HG03135 (cell line): ENCODE data around the gene CEBPB.

Experiments
- ATAC-seq: cut with Tn5 transposase; IDR thresholded peaks from one replicate; pipeline ENCODE4 v1.9.1; 2021; ENCODE audit warnings: mild to moderate bottlenecking, moderate library complexity; ENCODE audit not compliant: unreplicated experiment

Gene CEBPB

DNA sequence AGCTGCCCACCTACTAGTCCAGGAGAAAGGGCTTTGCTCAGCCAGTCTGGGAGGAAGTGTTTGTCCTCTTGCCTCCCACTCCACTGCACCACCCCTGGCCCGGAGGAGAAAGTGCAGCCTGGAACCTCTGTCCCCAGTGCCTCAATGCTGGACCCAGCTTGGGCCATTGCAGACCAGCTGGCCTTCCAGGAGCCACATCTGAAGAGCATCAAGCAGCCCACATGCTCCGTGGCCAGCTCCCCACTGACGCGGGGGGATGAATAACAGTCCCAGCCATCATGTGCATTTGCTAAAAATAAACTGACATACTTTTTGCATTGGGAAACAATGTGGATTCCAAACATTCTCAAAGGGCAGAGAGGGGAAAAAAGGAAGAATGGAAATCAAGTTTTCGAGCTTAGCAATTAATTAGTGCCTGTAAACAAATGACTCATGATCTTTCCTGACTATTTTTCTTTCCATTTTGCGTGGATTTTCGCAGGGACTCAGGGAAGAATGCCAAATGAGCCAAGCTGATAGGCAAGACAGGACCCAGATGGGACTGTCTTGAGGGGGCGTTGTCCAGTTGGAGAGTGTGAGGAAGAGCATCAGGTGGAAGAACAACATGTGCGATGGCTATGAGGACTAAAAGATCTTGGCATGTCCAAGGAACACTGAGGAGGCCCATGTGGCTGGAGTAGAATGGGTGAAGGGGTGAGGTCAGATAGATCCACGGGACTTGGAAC lies 34.1 kb downstream of the CEBPB start:
- ATAC-seq: no peak

DNA sequence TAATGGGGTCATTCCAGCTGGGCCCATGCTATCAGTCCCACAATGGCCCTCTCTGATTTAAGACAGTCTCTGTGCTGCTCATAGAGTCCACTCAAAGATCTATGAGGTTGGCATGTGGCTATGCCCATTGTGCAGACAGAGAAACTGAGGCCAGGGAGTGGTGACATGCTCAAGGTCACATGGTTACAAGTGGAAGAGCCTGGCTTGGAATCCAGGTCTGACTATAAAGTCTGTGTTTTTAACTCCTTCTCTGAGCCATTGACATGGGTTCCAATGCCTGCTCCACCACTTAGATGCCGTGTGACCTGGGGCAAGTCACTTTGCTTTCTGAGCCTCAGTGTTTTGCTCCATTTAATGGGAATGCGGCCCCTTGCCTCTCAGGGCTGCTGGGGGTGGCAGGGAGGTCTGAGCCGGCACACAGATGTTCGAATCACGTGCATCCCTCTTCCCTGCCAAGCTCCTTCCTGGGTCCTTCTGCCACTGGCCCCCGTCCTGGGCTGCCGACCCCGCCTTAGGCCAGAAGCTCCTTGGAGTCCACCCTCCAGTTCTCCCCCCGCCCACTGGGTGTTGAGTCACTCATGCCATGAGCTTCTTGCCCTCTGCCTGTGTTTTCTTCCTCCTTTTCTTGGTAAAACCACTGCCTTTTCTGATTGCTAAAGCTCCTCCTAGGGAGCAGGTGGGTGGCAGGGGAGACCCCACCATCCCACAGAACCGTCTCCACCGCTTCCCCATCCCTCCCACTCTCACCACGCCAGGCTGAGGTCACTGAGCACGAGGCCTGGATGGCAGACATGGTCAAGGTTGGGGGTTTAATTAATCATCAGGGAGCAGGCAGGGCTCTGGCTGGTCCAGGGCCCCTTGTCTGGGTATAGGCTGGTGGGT lies 35.7 kb downstream of the CEBPB start:
- ATAC-seq: no peak

DNA sequence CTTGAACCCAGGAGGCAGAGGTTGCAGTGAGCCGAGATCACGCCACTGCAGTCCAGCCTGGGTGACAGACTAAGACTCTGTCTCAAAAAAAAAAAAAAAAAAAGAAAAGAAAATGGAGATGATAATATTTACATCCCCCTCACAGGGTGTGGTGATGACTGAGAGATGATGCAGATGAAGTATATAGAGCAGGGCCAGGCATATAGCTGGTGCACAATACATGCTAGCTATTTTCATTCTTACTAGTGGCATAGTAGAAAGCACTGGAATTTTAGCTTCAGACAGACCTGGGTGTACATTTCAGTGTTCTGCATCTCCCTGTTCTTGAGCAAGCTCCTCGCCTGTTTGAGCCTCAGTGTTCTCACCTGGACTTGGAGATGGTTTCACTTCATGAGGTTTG lies 36.9 kb downstream of the CEBPB start:
- ATAC-seq: no peak

DNA sequence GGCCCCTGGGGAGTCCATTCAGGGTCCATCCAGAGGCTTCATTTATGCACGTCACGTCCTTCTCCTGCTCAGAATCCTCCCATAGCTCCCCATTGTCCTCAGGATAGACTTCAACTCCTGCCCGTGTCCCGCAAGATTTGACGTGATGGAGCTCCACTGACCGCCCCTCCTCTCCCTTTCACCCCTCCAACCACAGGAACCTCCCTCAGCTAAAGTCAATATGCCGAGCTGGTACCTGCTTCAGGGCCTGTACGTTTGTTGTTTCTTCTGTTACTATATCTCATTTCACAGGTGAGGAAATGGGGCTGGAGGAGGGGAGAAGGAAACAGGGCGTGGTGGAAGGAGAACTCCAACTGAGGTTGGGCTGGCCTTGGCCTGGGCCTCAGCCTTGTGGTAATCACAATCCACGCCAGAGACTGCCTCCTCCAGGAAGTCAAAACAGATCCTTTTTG lies 38.6 kb downstream of the CEBPB start:
- no peak for ATAC-seq

DNA sequence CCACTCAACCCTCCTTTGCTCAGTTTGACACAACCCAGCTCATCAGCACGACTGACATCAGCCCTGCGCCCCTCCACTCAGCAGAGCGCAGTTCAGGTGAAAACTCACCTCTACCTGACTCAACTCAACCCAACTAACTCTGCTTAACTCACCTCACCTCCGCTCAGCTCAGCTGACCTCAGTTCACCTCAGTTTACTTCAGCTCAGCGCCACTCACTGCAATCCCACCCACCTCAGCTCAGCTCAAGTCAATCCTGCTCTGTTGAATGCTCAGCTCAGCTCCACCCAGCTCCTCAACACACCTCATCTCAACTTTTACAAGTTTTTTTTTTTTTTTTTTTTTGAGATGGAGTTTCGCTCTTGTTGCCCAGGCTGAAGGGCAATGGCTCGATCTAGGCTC lies 39.6 kb downstream of the CEBPB start:
- ATAC-seq: no peak

DNA sequence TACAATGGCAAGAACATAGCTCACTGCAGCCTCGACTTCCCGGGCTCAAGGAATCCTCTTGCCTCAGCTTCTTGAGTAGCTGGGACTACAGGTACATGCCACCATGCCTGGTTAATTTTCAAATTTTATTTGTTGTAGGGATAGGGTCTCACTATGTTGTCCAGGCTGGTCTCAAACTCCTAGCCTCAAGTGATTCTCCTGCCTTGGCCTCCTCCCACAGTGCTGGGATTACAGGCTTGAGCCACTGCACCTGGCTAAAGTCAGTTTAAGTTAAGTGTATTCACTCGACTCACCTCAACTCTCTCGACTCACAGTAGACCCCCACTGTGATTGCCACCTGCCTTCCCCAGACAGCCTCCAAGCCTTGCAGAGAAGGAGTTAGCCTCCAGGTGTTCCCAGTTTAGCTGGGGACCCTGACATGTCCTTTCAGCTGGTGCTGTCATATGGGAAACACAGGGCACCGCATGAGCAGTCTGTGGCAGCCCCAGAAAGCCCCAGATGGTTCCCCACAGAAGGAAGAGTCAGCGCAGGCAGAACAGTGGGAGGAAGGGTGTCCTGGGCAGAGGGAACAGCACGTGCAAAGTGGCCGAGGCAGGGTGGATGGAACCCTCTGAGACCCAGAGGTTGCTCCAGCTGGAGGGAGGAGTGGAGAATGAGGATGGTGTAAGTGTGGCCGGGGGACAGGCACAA lies 40.4 kb downstream of the CEBPB start:
- no peak for ATAC-seq

DNA sequence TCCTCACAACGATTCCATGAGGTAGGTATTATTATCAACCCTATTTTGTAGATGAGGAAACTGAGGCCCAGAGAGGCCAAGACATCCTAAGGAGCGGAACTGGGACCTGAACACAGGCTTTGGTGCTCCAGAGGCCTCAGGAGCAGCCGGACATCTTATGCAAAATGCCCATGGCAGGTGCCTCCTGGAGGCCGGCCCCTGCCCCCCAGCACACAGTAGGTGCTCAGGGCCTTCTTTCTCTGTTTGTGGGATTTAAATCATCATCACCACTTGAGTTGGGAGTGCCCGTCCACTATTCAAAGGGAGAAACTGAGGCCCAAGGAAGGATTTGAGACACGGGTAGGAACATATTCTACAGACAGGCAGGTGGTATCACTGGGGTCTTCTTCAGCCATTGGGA lies 41.2 kb downstream of the CEBPB start:
- no peak for ATAC-seq

DNA sequence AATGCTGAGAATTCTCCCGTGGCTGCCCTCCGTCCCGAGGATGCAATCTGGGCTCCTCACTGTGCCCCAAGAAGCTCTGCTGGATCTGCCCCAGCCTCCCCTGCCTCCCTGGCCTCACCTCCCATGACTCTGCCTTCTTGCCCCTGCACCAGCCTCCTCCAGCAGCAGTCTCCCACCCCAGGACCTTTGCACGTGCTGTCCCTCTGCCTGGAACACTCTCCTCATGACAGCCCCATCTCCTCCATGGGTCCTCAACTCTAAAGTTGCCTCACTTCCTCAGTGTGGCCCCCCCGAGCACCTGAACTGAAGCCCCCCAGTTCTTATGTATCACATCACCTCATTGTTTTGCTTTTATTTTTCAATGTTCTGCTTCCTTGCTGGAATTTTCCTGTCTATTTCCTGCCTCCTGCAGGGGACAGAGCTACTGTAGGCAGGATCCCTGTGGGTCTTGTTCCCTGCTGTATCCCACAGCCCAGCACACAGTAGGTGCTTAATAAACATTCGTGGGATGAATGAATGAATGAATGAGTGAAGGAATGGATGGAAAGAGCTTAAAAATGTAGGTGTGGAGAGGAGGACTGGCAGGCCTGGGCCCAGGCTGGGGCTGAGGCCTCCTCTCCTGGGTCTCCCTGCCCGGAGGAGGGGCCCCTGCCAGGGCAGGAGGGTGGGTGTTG lies 42.2 kb downstream of the CEBPB start:
- ATAC-seq: no peak

DNA sequence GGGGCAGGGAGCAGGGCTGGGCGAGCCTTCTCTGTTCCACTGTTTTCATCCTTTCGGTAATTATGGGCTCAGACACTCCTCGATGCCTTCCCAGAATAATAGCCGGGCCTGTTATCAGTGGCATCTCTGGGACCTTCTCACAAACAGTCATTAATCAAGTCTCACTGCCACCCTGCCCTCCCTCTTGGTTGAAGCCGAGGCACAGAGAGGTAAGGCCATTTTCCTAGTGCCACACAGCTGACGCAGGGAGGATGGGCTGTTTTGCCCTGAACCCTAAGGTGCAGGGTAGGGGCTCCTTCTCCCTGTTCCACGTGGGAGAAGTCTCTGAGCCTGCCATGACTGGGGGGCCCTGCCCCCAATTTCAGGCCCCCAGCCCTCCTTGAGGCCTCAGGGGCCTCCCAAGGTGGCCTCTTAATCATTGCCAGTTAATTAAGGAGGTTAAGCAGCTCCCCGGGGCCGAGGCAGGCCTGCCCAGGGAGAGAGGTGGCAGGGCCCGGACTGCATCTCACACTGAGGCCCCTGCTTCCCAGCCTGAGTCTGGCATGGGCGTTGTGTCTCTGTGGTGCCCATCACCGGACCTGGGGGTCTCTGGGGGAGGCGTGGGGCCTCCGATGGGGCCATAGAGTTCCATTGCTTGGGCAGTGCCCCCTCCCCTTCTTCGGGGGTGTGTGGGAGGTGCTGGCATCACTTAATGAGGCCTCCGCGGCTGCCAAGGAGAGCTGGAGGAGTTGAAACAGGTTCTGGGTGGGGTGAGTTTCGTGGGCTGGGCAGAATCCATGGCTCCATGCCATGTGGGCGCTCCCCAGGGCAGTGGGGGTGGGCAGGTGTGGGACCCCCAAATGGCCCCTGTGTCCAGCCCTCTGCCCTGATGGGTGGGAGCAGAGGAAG lies 42.9 kb downstream of the CEBPB start:
- ATAC-seq: no peak

DNA sequence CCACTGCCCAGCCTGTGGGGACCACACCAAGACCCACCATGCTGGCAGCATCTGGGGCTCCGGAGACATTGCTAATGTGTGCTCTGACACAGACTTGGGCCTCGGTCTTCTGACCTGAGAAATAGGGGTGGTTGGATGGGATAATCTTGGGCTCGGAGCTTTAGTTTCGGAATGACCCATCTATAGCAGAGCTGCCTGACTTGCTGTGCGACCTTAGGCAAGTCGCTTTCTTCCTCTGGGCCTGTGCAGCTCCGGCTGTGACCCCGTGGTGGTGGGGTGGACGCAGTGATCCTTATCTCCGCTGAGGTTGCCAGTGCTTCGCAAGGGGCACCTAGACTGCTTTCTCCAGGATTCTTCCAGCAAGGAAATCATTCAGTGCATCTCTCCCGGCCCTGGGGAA lies 43.7 kb downstream of the CEBPB start:
- no peak for ATAC-seq

DNA sequence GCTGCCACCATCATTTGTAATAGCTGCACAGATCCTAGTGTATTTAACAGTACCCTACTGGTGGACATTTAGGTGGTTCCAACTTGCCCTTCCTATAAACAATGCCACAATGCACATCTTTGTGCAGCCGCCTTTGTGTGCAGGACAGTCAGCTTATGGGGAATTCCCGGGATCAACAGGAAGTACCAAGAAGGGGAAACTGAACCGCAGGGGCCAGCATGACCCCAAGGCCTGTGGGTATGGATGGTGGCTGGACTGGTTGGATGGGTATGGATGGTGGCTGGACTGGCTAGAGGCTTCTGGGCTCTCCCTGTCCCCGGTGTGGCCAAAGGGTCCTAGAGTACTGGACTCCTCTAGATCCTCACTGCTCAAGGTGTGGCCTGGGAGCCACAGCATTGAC lies 46.7 kb downstream of the CEBPB start:
- no peak for ATAC-seq

DNA sequence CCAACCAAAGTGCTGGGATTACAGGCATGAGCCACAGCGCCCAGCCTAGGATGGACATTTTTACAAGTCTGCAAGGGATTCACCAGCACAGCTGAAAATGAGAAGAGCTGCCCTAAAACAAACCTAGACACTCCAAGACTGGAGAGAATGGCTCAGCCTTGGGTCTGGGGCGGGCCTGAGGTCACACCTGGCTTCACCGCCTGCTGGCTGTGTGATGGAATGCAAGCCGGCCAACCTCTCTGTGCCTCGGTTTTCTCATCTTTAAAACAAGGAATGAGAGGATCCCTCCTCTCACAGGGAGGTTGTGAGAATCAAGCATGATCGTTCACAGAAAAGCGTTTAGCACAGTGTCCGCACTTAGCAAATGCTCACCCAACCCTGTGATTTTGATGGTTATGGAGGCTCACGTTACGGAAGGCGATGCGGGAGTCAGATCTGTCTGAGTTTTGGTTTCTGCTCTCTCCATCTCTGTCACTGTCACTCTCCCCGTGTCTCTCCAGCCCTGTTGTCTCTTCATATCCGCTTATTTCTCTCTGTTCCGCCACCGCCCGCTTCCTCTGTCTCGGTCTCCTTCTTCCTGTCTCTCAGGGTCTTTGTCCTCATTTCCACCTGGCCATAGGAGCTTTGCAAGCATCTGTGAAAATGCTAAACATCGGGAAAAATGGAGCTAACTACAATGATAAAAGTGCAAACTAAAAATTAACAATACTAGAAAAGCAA lies 47.6 kb downstream of the CEBPB start:
- no peak for ATAC-seq

DNA sequence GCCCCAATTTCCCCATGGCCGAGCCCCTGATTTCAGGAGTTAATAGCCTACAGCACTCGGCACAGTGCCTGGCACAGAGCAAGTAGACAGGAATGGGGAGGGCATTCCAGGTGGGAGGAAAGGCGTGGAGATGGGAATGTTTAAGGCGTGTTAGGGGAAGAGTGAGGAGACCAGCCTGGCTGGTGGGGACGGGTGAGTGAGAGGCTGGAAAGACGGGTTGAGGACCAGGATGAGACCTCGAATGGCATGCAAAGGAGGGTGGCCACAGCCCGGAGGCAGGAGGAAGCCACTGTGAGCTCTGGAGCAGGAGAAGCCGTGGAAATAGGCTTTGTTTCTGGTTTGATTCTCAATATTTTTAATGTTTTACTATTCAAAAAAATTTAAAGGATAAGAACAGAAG lies 49.5 kb downstream of the CEBPB start:
- ATAC-seq: no peak

DNA sequence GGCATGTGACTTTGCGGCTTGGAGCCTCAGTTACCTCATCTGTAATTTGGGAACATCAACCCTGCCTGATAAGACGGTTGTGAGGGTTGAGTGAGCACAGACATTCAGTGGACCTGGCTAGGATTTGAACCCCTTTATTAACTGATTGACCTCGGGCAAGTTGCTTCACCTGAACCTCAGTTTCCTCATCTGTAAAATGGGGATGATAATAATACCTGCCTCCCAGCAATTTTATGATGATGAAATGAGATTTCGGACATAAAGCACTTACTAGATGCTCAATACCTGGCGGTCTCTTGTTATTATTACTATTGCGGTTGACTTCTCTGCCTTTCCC lies 51.5 kb downstream of the CEBPB start:
- ATAC-seq: no peak
